Astrocyte of the spinal cord (primary cell): ENCODE results near the gene TTC21B.

Source experiments
- DNase-seq: peaks from one replicate; pipeline ENCODE4 v3.0.0; 2011; ENCODE audit warnings: low read depth, low spot score
- H3K4me3 ChIP-seq: 2 replicates; pipeline ENCODE4 v1.5.1; 2011; ENCODE audit warnings: low read depth, mild to moderate bottlenecking, low read length, moderate library complexity
- CTCF ChIP-seq: IDR thresholded peaks from 2 replicates; pipeline ENCODE4 v1.5.1; 2012; ENCODE audit warnings: low read depth, mild to moderate bottlenecking, low read length, inconsistent platforms
- in situ Hi-C: cut with HindIII; loops from 2 replicates; pipeline ENCODE4 v1.10.0; 2017; ENCODE audit warnings: low sequenced_read_pairs

TTC21B gene

GRCh38 chr2:165909466-165909865 is 44.1 kb downstream of the TTC21B start:
- in situ Hi-C loops, result no loop called here
- TF ChIP-seq CTCF, result no peak
- no peak for DNase-seq
- no peak overlapping the region for H3K4me3 ChIP-seq

GRCh38 chr2:165905854-165906253 is 47.7 kb downstream of the TTC21B start:
- TF ChIP-seq CTCF, result no peak
- in situ Hi-C loops, result no loop called here
- peak; percentile 39 for DNase-seq
- H3K4me3 ChIP-seq, result no peak overlapping the region

DNA sequence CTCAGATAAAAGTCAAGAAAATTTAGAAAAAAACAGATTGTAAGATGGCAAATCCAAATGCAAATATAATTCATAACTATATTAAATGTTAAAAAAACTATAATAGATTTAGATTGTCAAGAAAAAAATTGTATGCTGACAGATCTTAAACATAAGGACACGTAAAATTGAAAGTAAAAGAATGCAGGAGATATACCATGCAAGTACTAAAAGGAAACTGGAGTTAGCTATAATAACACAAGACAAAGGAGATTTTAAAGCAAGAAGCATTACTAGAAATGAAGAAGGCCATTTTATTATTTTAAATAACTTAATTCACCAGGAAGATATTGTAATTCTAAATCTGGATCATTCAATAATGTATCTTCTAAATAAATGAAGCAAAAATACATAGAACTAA is 48.3 kb downstream of the TTC21B start:
- TF ChIP-seq CTCF, result no peak
- DNase-seq, result no peak
- H3K4me3 ChIP-seq, result no peak overlapping the region
- in situ Hi-C loops, result no loop called here

GRCh38 chr2:165904432-165904831 is 49.1 kb downstream of the TTC21B start:
- no peak overlapping the region for H3K4me3 ChIP-seq
- DNase-seq, result no peak
- in situ Hi-C loops, result no loop called here
- TF ChIP-seq CTCF, result no peak

GRCh38 chr2:165903406-165903805 is 50.2 kb downstream of the TTC21B start:
- H3K4me3 ChIP-seq, result no peak overlapping the region
- no peak for TF ChIP-seq CTCF
- no peak for DNase-seq
- in situ Hi-C loops, result no loop called here

- TF ChIP-seq CTCF, result no peak
- DNase-seq, result peak; percentile 41
- H3K4me3 ChIP-seq, result no peak overlapping the region
- in situ Hi-C loops, result no loop called here
Measured at GRCh38 chr2:165902934-165903333, 50.6 kb downstream of the TTC21B start.
